Natural killer cell (primary cell): ENCODE data around the gene OPRD1. TPM values are rescaled to one million over a fixed set of nuclear protein-coding genes. Genes with fewer than 3 reads are reported as not detected.

Source experiments
- ATAC-seq, 3 donors: fragments of 150-1000 bp in 2 of 3; fragments of 200-7000 bp in 1 of 3; cut with Tn5 transposase; 1 replicate in 1 of 3; 2 replicates in 2 of 3; pipeline ENCODE4 v1.10.0; 2021; ENCODE audit warnings: mild to moderate bottlenecking in 2 of 3, moderate library complexity in 2 of 3
- DNase-seq, 2 donors: peaks; one replicate each; pipeline versions ENCODE4 v3.0.0 to v3.0.0-alpha.2; 2013 to 2021; ENCODE audit warnings: mixed read lengths in 1 of 2
- H3K27ac ChIP-seq: one replicate; pipeline ENCODE4 v1.5.1; 2013; ENCODE audit warnings: mild to moderate bottlenecking, low read length
- H3K27me3 ChIP-seq: one replicate; pipeline ENCODE4 v1.6.1; 2013; ENCODE audit warnings: low read length; ENCODE audit not compliant: control insufficient read depth, insufficient read depth
- H3K36me3 ChIP-seq: one replicate; pipeline ENCODE4 v1.6.1; 2013; ENCODE audit warnings: low read length; ENCODE audit not compliant: control insufficient read depth, insufficient read depth
- H3K4me1 ChIP-seq: one replicate; pipeline ENCODE4 v1.6.1; 2013; ENCODE audit warnings: low read length; ENCODE audit not compliant: control insufficient read depth, insufficient read depth
- H3K4me3 ChIP-seq: one replicate; pipeline ENCODE4 v1.5.1; 2013; ENCODE audit warnings: low read length
- H3K9me3 ChIP-seq: one replicate; pipeline ENCODE4 v1.6.1; 2013; ENCODE audit warnings: low read length; ENCODE audit not compliant: control insufficient read depth, insufficient read depth
- H3K27ac Mint-ChIP-seq, 2 donors: one replicate each; pipeline ENCODE4 v1.8.0; 2022; ENCODE audit warnings: mild to moderate bottlenecking in 2 of 2, mixed read lengths in 2 of 2, moderate library complexity in 1 of 2
- H3K27me3 Mint-ChIP-seq, 2 donors: one replicate each; pipeline ENCODE4 v1.8.0; 2022; ENCODE audit warnings: low read depth in 2 of 2, mixed read lengths in 2 of 2
- H3K36me3 Mint-ChIP-seq: one replicate; pipeline ENCODE4 v1.8.0; 2022; ENCODE audit warnings: mixed read lengths
- H3K4me1 Mint-ChIP-seq, 2 donors: one replicate each; pipeline ENCODE4 v1.8.0; 2022; ENCODE audit warnings: mixed read lengths in 2 of 2
- H3K4me3 Mint-ChIP-seq: one replicate; pipeline ENCODE4 v1.8.0; 2022; ENCODE audit warnings: mild to moderate bottlenecking, moderate library complexity, mixed read lengths
- H3K9me3 Mint-ChIP-seq, 2 donors: one replicate each; pipeline ENCODE4 v1.8.0; 2022; ENCODE audit warnings: mixed read lengths in 2 of 2
- CTCF ChIP-seq: fragments of 200-600 bp; IDR thresholded peaks from one replicate; pipeline ENCODE4 v1.8.0; 2022; ENCODE audit warnings: antibody characterized with exemption
- WGBS: methylation state at CpG from one replicate; pipeline ENCODE4 v1.1.7; 2013; ENCODE audit warnings: missing lambda C conversion rate; ENCODE audit not compliant: insufficient coverage; 5-methylcytosine and 5-hydroxymethylcytosine counted together
- intact Hi-C: fragments of 100-400 bp; cut with micrococcal nuclease; formaldehyde crosslinking; loops from one replicate; pipeline ENCODE4 v1.14.2; 2022
- total RNA-seq, 4 donors: library from RNA; stranded (reverse); fragments of 120-200 nt in 1 of 4; gene quantifications; one replicate each; pipeline versions ENCODE4 v1.2.3 to v1.2.4, GENCODE V29; 2013 to 2022

The OPRD1 gene
- total RNA-seq, 3 donors from 2014 or later (not counting 1 experiment from before 2014, with no cell fraction given) = not detected

- H3K27me3 Mint-ChIP-seq = no peaks in the 10 kb centered on the region
- no peaks in the 10 kb centered on the region for H3K9me3 Mint-ChIP-seq
- Histone ChIP-seq H3K27ac (peak within 1 kb of the TSS; percentile 64), H3K36me3 (no peaks in the 10 kb centered on the region), H3K4me1 (peaks cover 36% of the 10 kb centered on the region), H3K4me3 (peak within 1 kb of the TSS; percentile 97), H3K27me3 (no peaks in the 10 kb centered on the region), H3K9me3 (no peaks in the 10 kb centered on the region)
- intact Hi-C loops = loop anchor here (1.0 kb wide), 2 partner anchors 13 to 29 kb away; no protein-coding TSS in a partner anchor
- H3K27ac Mint-ChIP-seq = peak within 1 kb of the TSS; percentile 86 to 90
- DNase-seq (peak; percentile 89 to 93), ATAC-seq (peak; percentile 89 to 95 (median 91))
- no peaks in the 10 kb centered on the region for H3K36me3 Mint-ChIP-seq
- peak within 1 kb of the TSS; percentile 93 for H3K4me3 Mint-ChIP-seq
- under 1% methylated on average over 82 of the region's 95 CpGs for WGBS
- H3K4me1 Mint-ChIP-seq = peaks cover 44 to 47% of the 10 kb centered on the region in 2 donors
- TF ChIP-seq CTCF = no peak
Observed at GRCh38 chr1:28914228-28915030, 102.5 kb downstream of the OPRD1 start, which contains the start of gene EPB41. TSS of gene EPB41 (plus strand) at chr1:28914569. CDS start at chr1:28987438, 72,869 bp downstream.

- Histone ChIP-seq H3K9me3 (no peaks in the 10 kb centered on the region), H3K36me3 (no peaks in the 10 kb centered on the region), H3K27me3 (no peaks in the 10 kb centered on the region), H3K4me3 (peak overlapping the region; percentile 97), H3K4me1 (peaks cover 36% of the 10 kb centered on the region), H3K27ac (peak overlapping the region; percentile 55)
- Mint-ChIP-seq H3K27ac (peak overlapping the region; percentile 86 to 90), H3K9me3 (no peaks in the 10 kb centered on the region), H3K4me3 (peak overlapping the region; percentile 93), H3K4me1 (peaks cover 51 to 54% of the 10 kb centered on the region in 2 donors), H3K36me3 (no peaks in the 10 kb centered on the region), H3K27me3 (no peaks in the 10 kb centered on the region)
- ATAC-seq (peak; percentile 19 to 24 (median 23)), DNase-seq (peak; percentile 33 to 77)
- WGBS = under 1% methylated on average over 32 of the region's 32 CpGs
- TF ChIP-seq CTCF = no peak
- intact Hi-C loops = loop anchor here (1.0 kb wide), 1 partner anchor 30 kb away; no protein-coding TSS in a partner anchor
Observed at GRCh38 chr1:28915031-28915895, 103.3 kb downstream of the OPRD1 start.

- WGBS = 69% methylated on average over 2 of the region's 2 CpGs
- ATAC-seq = no peak
- Mint-ChIP-seq H3K27ac (peak overlapping the region; percentile 54 to 86), H3K9me3 (no peaks in the 10 kb centered on the region), H3K36me3 (no peaks in the 10 kb centered on the region), H3K4me1 (peaks cover 51 to 54% of the 10 kb centered on the region in 2 donors), H3K27me3 (no peaks in the 10 kb centered on the region), H3K4me3 (peak overlapping the region; percentile 46)
- DNase-seq = no peak
- peaks cover 44% of the 10 kb centered on the region for H3K4me1 ChIP-seq
- no peaks in the 10 kb centered on the region for H3K27me3 ChIP-seq
- no peak for TF ChIP-seq CTCF
- H3K36me3 ChIP-seq = no peaks in the 10 kb centered on the region
- H3K4me3 ChIP-seq = no peak overlapping the region
- intact Hi-C loops = no loop called here
- no peaks in the 10 kb centered on the region for H3K9me3 ChIP-seq
- no peak overlapping the region for H3K27ac ChIP-seq
Observed at GRCh38 chr1:28917757-28918118, 105.8 kb downstream of the OPRD1 start.

Other genes starting within 250 kb of the OPRD1 start
- gene RAB42, start 219.9 kb upstream of the OPRD1 start, total RNA-seq = under 1 TPM in 1 of 3 donors, not detected in 2; 0.38 TPM
- 10 to 100 TPM; 17.9 to 23.8 (median 23.1) TPM for gene TAF12, start 169.1 kb upstream of the OPRD1 start, total RNA-seq
- gene RNU11, start 163.6 kb upstream of the OPRD1 start, total RNA-seq = not detected
- 10 to 100 TPM; 26.1 to 29.1 (median 28.3) TPM for gene GMEB1, start 143.4 kb upstream of the OPRD1 start, total RNA-seq
- 10 to 100 TPM; 78.9 to 98.3 (median 97.9) TPM for gene YTHDF2, start 75.2 kb upstream of the OPRD1 start, total RNA-seq
- gene EPB41, start 102.4 kb downstream of the OPRD1 start, total RNA-seq = 100 to 1,000 TPM; 151 to 196 (median 172) TPM